Measurements from ENCODE around the gene CCNK. TPM values are rescaled to one million over a fixed set of nuclear protein-coding genes. Genes with fewer than 3 reads are reported as not detected.

CCNK gene
- total and polyA plus RNA-seq, 10 donors, result 11.8 to 58.3 (median 39.8) TPM

DNA sequence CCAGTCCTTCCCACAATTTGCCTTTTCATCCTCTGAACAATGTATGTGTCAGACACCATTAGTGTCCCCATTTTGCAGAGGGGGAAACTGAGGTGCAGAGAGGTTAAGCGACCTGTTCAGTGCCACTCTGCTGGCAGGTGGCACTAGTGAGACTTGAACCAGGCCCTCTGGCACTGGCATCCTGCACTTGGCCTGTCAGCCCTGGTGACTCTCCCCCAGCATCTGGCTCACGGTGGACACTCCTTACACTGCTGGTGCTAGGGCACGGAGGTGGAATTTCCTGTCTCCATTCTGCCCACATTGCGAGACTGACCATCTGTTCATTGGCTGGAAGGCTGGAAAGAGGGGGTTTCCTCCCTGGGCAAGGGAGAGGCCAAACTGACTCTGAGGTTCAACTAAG, 48.7 kb downstream of the CCNK start:
- TF ChIP-seq POLR2A (IDR thresholded peaks at IDR 0.05), result no peak
- TF ChIP-seq POLR2AphosphoS5 (IDR thresholded peaks at IDR 0.05), result no peak
- TF ChIP-seq, protein P1, sequence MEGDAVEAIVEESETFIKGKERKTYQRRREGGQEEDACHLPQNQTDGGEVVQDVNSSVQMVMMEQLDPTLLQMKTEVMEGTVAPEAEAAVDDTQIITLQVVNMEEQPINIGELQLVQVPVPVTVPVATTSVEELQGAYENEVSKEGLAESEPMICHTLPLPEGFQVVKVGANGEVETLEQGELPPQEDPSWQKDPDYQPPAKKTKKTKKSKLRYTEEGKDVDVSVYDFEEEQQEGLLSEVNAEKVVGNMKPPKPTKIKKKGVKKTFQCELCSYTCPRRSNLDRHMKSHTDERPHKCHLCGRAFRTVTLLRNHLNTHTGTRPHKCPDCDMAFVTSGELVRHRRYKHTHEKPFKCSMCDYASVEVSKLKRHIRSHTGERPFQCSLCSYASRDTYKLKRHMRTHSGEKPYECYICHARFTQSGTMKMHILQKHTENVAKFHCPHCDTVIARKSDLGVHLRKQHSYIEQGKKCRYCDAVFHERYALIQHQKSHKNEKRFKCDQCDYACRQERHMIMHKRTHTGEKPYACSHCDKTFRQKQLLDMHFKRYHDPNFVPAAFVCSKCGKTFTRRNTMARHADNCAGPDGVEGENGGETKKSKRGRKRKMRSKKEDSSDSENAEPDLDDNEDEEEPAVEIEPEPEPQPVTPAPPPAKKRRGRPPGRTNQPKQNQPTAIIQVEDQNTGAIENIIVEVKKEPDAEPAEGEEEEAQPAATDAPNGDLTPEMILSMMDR (IDR thresholded peaks at IDR 0.05 in 8 of 11, conservative IDR thresholded peaks at IDR 0.05 in 3 of 11), result no peak
- Histone ChIP-seq H3K4me3 (no peak overlapping the region), H3K27me3 (replicated peaks in 1 of 7) (no peaks in the 10 kb centered on the region), H3K9me3 (no peaks in the 10 kb centered on the region), H3K4me1 (peaks cover 4 to 27% (median 17%) of the 10 kb centered on the region in 6 donors), H3K36me3 (no peaks in the 10 kb centered on the region), H3K27ac (peak overlapping the region in 1 of 8 donors; percentile 8)
- DNase-seq, result no peak
- 59 to 93% (median 69%) methylated on average over 4 of the region's 4 CpGs for WGBS, 5 donors
- intact Hi-C loops (cut with DNase I; ENCODE audit: low total_unique reads), result no loop called here

DNA sequence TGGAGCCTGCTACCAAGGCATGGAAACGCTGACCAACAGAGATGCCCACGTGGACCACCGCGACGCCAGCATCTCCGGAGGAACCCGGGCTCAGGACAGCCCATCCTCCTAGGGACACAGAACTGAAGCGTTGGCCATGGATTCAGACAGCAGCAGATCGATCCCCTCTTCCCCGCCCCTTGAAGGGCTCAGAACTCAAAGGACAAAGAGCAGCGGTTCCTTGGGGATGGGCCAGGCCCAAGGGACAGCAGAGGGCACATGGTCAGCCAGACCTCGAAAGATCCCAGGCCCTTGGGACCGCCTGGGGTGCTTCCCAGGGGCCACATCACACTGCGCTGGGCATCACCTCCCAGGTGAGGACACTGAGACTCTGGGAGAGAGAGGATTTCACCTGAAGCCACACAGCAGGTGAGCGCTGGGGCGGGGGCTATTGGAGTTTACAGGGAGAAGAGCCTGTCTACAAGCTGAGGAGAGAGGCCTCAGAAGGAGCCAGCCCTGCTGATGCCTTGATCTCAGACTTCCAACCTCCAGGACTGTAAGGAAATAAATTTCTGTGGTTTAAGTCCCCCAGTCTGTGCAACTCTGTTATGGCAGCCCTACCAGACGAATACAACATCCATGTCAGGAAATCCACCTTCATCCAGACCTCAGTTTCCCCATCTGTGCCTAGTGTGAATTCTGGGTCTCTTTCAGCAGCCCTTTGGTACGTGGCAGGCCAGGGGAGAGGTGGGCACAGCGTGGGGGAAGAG, 49.4 kb downstream of the CCNK start:
- H3K9me3 ChIP-seq, result no peaks in the 10 kb centered on the region
- peaks cover 0 to 20% (median 11%) of the 10 kb centered on the region in 6 donors for H3K4me1 ChIP-seq
- TF ChIP-seq POLR2AphosphoS5 (IDR thresholded peaks at IDR 0.05) (no peak), POLR2A (IDR thresholded peaks at IDR 0.05) (no peak)
- TF ChIP-seq, protein P1 (IDR thresholded peaks at IDR 0.05 in 8 of 11, conservative IDR thresholded peaks at IDR 0.05 in 3 of 11), result no peak
- H3K4me3 ChIP-seq, result no peak overlapping the region
- intact Hi-C loops (cut with DNase I; ENCODE audit: low total_unique reads), result no loop called here
- H3K27me3 ChIP-seq (replicated peaks in 1 of 7), result no peaks in the 10 kb centered on the region
- no peak for DNase-seq
- WGBS, 5 donors, result 76 to 92% (median 88%) methylated on average over 14 to 19 of the region's 19 CpGs
- H3K27ac ChIP-seq, result peak overlapping the region in 2 of 8 donors; percentile 8 to 26
- no peaks in the 10 kb centered on the region for H3K36me3 ChIP-seq

GRCh38 chr14:99531251-99532096, 50.3 kb downstream of the CCNK start:
- H3K4me3 ChIP-seq, result no peak overlapping the region

More at GRCh38 chr14:99531251-99532096, 50.3 kb downstream of the CCNK start:
- intact Hi-C loops (cut with DNase I; ENCODE audit: low total_unique reads), result no loop called here
- Histone ChIP-seq H3K9me3 (no peaks in the 10 kb centered on the region), H3K27me3 (replicated peaks in 1 of 7) (no peaks in the 10 kb centered on the region), H3K4me1 (peaks cover 0 to 15% (median 7%) of the 10 kb centered on the region in 6 donors), H3K27ac (peak overlapping the region in 1 of 8 donors; percentile 26), H3K36me3 (no peaks in the 10 kb centered on the region)
- WGBS, 5 donors, result 48 to 57% (median 56%) methylated on average over 14 of the region's 14 CpGs
- TF ChIP-seq POLR2AphosphoS5 (IDR thresholded peaks at IDR 0.05) (no peak), POLR2A (IDR thresholded peaks at IDR 0.05) (no peak)
- TF ChIP-seq, protein P1 (IDR thresholded peaks at IDR 0.05 in 8 of 11, conservative IDR thresholded peaks at IDR 0.05 in 3 of 11), result no peak
- DNase-seq, result no peak

Data from spleen (tissue), 11 donors.